HG02840 (cell line): ENCODE data around the gene LIMD2.
A peak's percentile ranks its signal among the peaks of the same experiment; 100 is the strongest.

Experiments
- ATAC-seq: cut with Tn5 transposase; IDR thresholded peaks from one replicate; pipeline ENCODE4 v1.9.1; 2021; ENCODE audit warnings: mild to moderate bottlenecking, moderate library complexity, moderate number of reproducible peaks; ENCODE audit not compliant: unreplicated experiment, low FRiP score

LIMD2 gene

GRCh38 chr17:63701868-63702720 lies 2.2 kb upstream of the LIMD2 start:
- no peak for ATAC-seq

- ATAC-seq: no peak
Observed at GRCh38 chr17:63701456-63701820, 1.5 kb upstream of the LIMD2 start.

GRCh38 chr17:63700528-63701455 lies 867 bp upstream of the LIMD2 start:
- no peak for ATAC-seq

- peak; percentile 41 for ATAC-seq
Observed at GRCh38 chr17:63698886-63699637, 863 bp downstream of the LIMD2 start.

GRCh38 chr17:63698381-63698885 lies 1.5 kb downstream of the LIMD2 start:
- ATAC-seq: no peak

GRCh38 chr17:63697341-63698286 lies 2.3 kb downstream of the LIMD2 start:
- ATAC-seq: no peak

GRCh38 chr17:63696381-63696961 lies 3.5 kb downstream of the LIMD2 start:
- ATAC-seq: no peak

GRCh38 chr17:63695889-63696288 lies 4.0 kb downstream of the LIMD2 start:
- no peak for ATAC-seq

- no peak for ATAC-seq
Observed at GRCh38 chr17:63694950-63695773, 4.8 kb downstream of the LIMD2 start.

- no peak for ATAC-seq
Observed at GRCh38 chr17:63694229-63694949, 5.5 kb downstream of the LIMD2 start.

GRCh38 chr17:63693411-63694113 lies 6.4 kb downstream of the LIMD2 start:
- ATAC-seq: no peak

GRCh38 chr17:63692195-63692816 lies 7.6 kb downstream of the LIMD2 start:
- no peak for ATAC-seq

- ATAC-seq: no peak
Observed at GRCh38 chr17:63689479-63689878, 10.4 kb downstream of the LIMD2 start.

- no peak for ATAC-seq
Observed at GRCh38 chr17:63688396-63689020, 11.4 kb downstream of the LIMD2 start.

GRCh38 chr17:63686138-63686685 lies 13.7 kb downstream of the LIMD2 start:
- no peak for ATAC-seq

GRCh38 chr17:63685578-63685977 lies 14.3 kb downstream of the LIMD2 start:
- ATAC-seq: no peak
